Measurements from ENCODE around the gene TDO2.
"Not testable (repeated sequence)": the region's sequence is repeated elsewhere in the genome, so short reads cannot be mapped to it uniquely, and the experiment has no call there.

Gene TDO2

DNA sequence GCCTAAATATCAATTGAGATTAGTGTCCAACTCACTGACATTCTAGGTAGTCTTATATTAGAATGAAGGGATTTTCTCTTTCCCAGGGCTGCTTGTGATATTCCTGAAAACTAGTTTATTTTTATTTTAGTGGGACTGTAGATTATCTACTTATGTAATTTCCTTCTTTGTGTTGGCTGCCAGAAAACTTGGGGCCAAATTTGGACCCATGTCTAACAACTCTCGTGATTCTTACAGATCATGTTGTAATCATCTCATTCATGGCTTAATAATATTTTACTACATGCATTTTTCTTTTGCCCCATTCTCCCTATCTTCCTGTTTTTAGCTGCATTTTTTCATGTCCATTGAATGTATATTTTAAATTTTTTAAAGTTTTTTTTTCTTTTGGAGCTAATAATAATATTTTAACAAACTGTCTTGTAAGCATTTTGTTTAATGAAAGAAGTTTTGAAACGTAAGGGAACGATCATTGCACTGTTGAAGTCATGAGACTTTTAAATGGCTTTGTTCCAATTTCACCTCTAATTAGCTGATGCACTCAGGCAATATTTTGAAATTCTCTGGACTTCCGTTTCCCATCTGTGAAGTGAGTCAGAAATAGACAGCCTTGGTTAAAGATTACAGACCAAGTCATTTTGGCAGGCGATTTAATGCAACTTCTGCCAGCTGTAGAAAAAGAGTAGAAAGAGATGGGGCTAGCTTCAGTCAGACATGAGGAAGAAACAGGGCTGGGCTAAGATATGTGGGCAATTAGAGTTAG is 14.3 kb upstream of the TDO2 start:
- TF ChIP-seq, protein P1, sequence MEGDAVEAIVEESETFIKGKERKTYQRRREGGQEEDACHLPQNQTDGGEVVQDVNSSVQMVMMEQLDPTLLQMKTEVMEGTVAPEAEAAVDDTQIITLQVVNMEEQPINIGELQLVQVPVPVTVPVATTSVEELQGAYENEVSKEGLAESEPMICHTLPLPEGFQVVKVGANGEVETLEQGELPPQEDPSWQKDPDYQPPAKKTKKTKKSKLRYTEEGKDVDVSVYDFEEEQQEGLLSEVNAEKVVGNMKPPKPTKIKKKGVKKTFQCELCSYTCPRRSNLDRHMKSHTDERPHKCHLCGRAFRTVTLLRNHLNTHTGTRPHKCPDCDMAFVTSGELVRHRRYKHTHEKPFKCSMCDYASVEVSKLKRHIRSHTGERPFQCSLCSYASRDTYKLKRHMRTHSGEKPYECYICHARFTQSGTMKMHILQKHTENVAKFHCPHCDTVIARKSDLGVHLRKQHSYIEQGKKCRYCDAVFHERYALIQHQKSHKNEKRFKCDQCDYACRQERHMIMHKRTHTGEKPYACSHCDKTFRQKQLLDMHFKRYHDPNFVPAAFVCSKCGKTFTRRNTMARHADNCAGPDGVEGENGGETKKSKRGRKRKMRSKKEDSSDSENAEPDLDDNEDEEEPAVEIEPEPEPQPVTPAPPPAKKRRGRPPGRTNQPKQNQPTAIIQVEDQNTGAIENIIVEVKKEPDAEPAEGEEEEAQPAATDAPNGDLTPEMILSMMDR (IDR thresholded peaks at IDR 0.05; ENCODE audit: low read depth, low read length, missing control alignments): no peak
- H3K4me3 ChIP-seq (ENCODE audit: low read depth, low read length): no peak overlapping the region
- DNase-seq (ENCODE audit: low read depth): no peak

DNA sequence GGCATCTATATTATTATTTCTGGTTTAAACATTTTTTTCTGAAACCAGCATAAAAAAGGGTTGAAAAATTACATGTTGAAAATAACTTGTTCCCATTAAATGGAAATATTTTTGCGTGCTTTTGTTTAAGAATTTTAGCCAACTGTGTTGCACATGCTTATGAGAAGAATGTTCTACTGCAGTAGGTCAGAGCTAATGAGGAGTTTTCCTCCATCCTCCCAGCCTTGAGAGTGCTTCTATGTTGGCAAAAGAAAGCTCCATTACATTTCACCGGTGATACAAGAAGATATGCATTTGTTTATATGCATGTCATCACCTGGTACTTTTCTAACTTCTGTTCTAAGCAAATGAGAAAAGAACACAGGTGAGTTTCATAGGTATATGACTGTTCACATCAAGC is 13.6 kb upstream of the TDO2 start:
- H3K4me3 ChIP-seq (ENCODE audit: low read depth, low read length): no peak overlapping the region
- TF ChIP-seq, protein P1 (IDR thresholded peaks at IDR 0.05; ENCODE audit: low read depth, low read length, missing control alignments): no peak
- DNase-seq (ENCODE audit: low read depth): no peak

DNA sequence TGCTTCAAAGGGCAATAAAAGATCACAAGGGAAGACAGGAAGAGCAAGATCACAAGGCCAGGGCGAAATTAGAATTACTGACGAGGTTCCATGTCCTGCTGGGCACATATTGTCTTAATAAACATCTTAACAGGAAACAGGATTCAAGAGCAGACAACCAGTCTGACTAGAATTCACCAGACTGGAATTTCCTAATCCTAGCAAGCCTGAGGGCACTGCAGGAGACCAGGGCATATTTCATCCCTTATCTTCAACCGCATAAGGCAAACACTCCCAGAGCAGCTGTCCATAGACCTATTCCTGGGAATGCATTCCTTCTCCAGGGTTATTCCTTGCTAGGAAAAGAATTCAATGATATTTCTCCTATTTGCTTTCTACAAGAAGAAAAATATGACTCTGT is 12.4 kb upstream of the TDO2 start:
- TF ChIP-seq, protein P1 (IDR thresholded peaks at IDR 0.05; ENCODE audit: low read depth, low read length, missing control alignments): no peak
- no peak overlapping the region for H3K4me3 ChIP-seq (ENCODE audit: low read depth, low read length)
- DNase-seq (ENCODE audit: low read depth): no peak

DNA sequence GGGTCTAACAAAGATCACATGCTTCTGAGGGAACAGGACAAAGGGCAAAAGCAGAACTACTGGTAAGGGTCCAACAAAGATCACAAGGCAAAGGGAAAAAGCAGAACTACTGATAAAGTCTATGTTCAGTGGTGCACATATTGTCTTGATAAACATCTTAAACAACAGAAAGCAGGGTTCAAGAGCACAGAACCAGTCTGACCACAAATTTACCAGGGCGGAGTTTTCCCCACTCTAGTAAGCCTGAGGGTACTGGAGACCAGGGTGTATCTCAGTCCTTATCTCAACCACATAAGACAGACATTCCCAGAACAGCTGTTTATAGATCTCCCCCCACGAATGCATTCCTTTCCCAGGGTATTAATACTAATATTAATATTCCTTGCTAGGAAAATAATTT is 5.1 kb upstream of the TDO2 start:
- DNase-seq (ENCODE audit: low read depth); H3K4me3 ChIP-seq (ENCODE audit: low read depth, low read length): not testable (repeated sequence)

DNA sequence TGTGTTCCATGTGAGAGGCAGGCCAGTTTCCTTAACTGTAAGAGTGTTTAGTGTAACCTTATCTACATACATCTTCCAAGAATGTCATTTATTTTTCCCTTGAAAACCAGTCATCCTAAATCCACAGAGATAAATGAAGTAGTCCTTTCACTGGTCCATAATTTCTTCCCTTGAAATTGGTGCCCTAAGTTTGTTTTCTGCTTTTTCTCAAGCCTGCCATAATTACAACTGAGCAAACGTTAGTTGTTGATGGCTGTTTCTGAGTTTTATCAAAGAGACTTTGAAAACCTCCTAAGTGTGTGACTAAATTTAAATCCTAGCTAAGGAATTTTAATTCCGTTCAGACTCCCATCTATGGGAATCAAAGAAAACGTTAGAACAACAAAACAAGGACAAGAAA is 3.6 kb upstream of the TDO2 start:
- no peak for DNase-seq (ENCODE audit: low read depth)
- no peak overlapping the region for H3K4me3 ChIP-seq (ENCODE audit: low read depth, low read length)
- TF ChIP-seq, protein P1 (IDR thresholded peaks at IDR 0.05; ENCODE audit: low read depth, low read length, missing control alignments): no peak

DNA sequence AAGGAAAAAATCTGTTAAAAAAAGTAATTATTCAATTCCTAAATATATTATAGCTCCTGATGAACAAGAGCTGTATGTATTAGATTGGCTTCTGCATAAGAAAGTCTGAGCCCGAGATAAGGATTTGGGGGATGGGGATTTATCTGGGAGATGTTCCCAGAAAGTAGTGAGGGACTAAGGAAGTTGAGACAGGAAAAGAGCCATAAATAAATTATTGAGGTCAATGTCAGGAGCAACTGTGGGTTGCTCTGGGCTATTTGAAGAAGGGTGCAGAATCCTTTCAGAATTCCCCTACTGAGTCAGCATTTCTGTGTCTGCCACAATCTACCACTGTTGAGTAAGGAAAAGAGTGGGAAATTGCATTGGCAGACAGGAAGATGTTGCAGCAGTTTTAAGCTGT is 3.1 kb upstream of the TDO2 start:
- DNase-seq (ENCODE audit: low read depth): no peak
- no peak overlapping the region for H3K4me3 ChIP-seq (ENCODE audit: low read depth, low read length)
- TF ChIP-seq, protein P1 (IDR thresholded peaks at IDR 0.05; ENCODE audit: low read depth, low read length, missing control alignments): no peak

DNA sequence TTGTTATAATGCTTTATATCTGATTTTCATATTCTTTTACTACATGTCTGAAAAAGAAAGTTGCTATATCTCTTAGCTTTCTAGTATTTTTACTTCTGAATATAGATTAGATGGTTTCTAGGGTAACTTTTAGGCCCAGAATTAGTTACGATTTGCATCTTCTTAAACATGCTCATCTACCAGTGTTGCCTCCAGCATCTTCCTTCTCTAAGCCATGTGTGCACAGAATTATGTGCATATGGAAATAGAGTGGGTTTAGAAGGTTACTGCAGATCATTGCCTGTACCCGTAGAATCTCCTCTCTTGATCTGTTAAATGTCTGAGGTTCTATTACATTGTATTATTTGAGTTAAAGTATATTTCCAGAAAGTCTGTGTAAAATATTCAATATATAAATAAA is 2.5 kb upstream of the TDO2 start:
- TF ChIP-seq, protein P1 (IDR thresholded peaks at IDR 0.05; ENCODE audit: low read depth, low read length, missing control alignments): no peak
- DNase-seq (ENCODE audit: low read depth): no peak
- H3K4me3 ChIP-seq (ENCODE audit: low read depth, low read length): no peak overlapping the region

All from GM12864 (cell line).